DND-41 (cell line): ENCODE measurements around the gene PPP2R5E.

Experiments used
- EZH2 ChIP-seq: IDR thresholded peaks from 3 replicates; pipeline ENCODE4 v1.6.1; 2012; ENCODE audit warnings: borderline replicate concordance, low read depth, mild to moderate bottlenecking, moderate library complexity, low read length, inconsistent platforms; ENCODE audit not compliant: severe bottlenecking
- TF ChIP-seq, protein P1 (sequence below): IDR thresholded peaks from 2 replicates; pipeline ENCODE4 v1.5.1; 2012; ENCODE audit warnings: borderline replicate concordance, low read length, moderate library complexity, mild to moderate bottlenecking; ENCODE audit not compliant: poor library complexity, severe bottlenecking; ENCODE audit errors: extremely low read depth

GRCh38 chr14:63423889-63424288 is 119.3 kb downstream of the PPP2R5E start:
- TF ChIP-seq, protein P1, sequence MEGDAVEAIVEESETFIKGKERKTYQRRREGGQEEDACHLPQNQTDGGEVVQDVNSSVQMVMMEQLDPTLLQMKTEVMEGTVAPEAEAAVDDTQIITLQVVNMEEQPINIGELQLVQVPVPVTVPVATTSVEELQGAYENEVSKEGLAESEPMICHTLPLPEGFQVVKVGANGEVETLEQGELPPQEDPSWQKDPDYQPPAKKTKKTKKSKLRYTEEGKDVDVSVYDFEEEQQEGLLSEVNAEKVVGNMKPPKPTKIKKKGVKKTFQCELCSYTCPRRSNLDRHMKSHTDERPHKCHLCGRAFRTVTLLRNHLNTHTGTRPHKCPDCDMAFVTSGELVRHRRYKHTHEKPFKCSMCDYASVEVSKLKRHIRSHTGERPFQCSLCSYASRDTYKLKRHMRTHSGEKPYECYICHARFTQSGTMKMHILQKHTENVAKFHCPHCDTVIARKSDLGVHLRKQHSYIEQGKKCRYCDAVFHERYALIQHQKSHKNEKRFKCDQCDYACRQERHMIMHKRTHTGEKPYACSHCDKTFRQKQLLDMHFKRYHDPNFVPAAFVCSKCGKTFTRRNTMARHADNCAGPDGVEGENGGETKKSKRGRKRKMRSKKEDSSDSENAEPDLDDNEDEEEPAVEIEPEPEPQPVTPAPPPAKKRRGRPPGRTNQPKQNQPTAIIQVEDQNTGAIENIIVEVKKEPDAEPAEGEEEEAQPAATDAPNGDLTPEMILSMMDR = no peak
- no peak for TF ChIP-seq EZH2
